Esophagus muscularis mucosa (tissue), 4 donors: ENCODE measurements around the gene CCR6. TPM values are rescaled to one million over a fixed set of nuclear protein-coding genes. Genes with fewer than 3 reads are reported as not detected.

Source experiments
- DNase-seq: peaks from one replicate; pipeline ENCODE4 v3.0.0-alpha.2; 2017; ENCODE audit errors: extremely low spot score
- H3K27ac ChIP-seq, 4 donors: fragments of 200-600 bp; sonication (generic); replicated peaks in 1 of 4; 1 replicate in 3 of 4; 2 replicates in 1 of 4; pipeline ENCODE4 v1.5.1; 2016 to 2019; ENCODE audit warnings: mild to moderate bottlenecking in 1 of 4
- H3K27me3 ChIP-seq, 4 donors: fragments of 200-600 bp; sonication (generic); one replicate each; pipeline versions ENCODE4 v1.5.1 to v1.6.0; 2016 to 2019
- H3K36me3 ChIP-seq, 4 donors: fragments of 200-600 bp; sonication (generic); one replicate each; pipeline ENCODE4 v1.5.1; 2016 to 2019
- H3K4me1 ChIP-seq, 4 donors: fragments of 200-600 bp; sonication (generic); one replicate each; pipeline ENCODE4 v1.5.1; 2016 to 2019
- H3K4me3 ChIP-seq, 4 donors: fragments of 200-600 bp; sonication (generic); 1 replicate in 2 of 4; 2 replicates in 2 of 4; pipeline ENCODE4 v1.5.1; 2016 to 2019; ENCODE audit warnings: mild to moderate bottlenecking in 4 of 4, moderate library complexity in 1 of 4
- H3K9me3 ChIP-seq, 4 donors: fragments of 200-600 bp; sonication (generic); 1 replicate in 3 of 4; 2 replicates in 1 of 4; pipeline ENCODE4 v1.5.1; 2016 to 2019
- EP300 ChIP-seq: sonication (generic); formaldehyde crosslinking; IDR thresholded peaks from one replicate; pipeline ENCODE4 v1.6.1; 2017; ENCODE audit warnings: antibody characterized with exemption
- POLR2A ChIP-seq: fragments of 450-650 bp; IDR thresholded peaks from one replicate; pipeline ENCODE4 v1.6.1; 2017; ENCODE audit warnings: antibody characterized with exemption, moderate library complexity, mild to moderate bottlenecking, low read depth
- POLR2AphosphoS5 ChIP-seq, 2 donors: sonication (generic); formaldehyde crosslinking; IDR thresholded peaks; one replicate each; pipeline ENCODE4 v1.6.1; 2017; ENCODE audit warnings: antibody characterized with exemption in 2 of 2
- WGBS: methylation state at CpG from one replicate; pipeline ENCODE4 v1.1.5; 2018; 5-methylcytosine and 5-hydroxymethylcytosine counted together
- intact Hi-C: fragments of 100-400 bp; cut with DNase I; formaldehyde crosslinking; loops from one replicate; pipeline ENCODE4 v1.15.1; 2023
- total RNA-seq, 4 donors: library from RNA; depleted of rRNA; stranded (reverse); fragments of >200 nt; gene quantifications; one replicate each; pipeline versions ENCODE4 v1.1.0 to v1.2.1, GENCODE V29; 2016
- TF ChIP-seq, protein P1 (sequence below), 3 experiments: fragments of 200-600 bp in 2 of 3; fragments of 450-650 bp in 1 of 3; sonication (generic) in 2 of 3; IDR thresholded peaks; one replicate each; pipeline ENCODE4 v1.5.1; 2017 to 2019; ENCODE audit warnings: antibody characterized with exemption in 3 of 3, mild to moderate bottlenecking in 2 of 3, moderate library complexity in 1 of 3

Gene CCR6
- not detected for total RNA-seq

DNA sequence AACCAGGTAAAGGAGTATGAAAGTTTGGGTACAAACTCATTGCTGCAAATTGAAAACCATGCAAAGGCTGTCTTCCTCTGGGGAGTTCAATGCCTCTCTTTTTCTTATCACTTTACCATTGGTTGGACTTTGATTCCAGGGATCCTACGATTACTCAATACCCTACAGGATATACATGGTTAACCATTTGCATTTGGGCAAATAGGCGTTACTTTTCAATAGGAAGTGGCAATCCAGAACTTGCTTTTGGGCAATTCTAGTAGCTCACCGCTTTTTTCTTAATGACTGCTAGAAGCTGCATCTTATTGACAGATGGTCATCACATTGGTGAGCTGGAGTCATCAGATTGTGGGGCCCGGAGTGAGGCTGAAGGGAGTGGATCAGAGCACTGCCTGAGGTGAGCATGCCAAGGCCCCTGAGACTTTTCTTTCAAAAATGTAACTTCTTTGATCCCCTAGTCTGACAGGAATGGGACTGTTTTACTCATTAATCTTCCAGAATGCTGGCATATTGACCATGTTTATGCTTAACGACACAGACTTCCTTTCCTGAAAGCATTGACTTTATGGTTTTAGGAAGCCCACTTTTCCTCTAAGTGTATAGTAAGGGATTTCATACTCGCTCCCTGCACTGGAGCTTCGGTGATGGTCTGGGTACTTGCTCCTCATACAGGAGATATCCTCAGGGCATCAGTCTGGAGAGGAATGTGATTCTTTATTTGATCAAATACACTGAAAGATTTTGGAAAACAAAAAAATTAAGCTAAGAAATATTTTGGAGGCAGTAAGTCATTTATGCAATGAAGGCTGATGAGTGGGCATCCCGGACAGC lies at the start of gene CCR6:
CCR6 (plus strand) TSS at position 270 of the 831 bp plus-strand sequence. CDS start 13,039 bp downstream, outside the sequence.
- DNase-seq, result no peak
- no peak within 1 kb of the TSS for H3K27ac ChIP-seq
- no peak for TF ChIP-seq EP300
- TF ChIP-seq POLR2A, result no peak
- H3K9me3 ChIP-seq, result no peaks in the 10 kb centered on the region
- WGBS, result 77% methylated on average over 8 of the region's 8 CpGs
- H3K4me3 ChIP-seq, result no peak within 1 kb of the TSS
- H3K36me3 ChIP-seq, result no peaks in the 10 kb centered on the region
- H3K4me1 ChIP-seq, result peaks cover 0 to 26% (median 12%) of the 10 kb centered on the region in 4 donors
- intact Hi-C loops, result no loop called here
- no peaks in the 10 kb centered on the region for H3K27me3 ChIP-seq

DNA sequence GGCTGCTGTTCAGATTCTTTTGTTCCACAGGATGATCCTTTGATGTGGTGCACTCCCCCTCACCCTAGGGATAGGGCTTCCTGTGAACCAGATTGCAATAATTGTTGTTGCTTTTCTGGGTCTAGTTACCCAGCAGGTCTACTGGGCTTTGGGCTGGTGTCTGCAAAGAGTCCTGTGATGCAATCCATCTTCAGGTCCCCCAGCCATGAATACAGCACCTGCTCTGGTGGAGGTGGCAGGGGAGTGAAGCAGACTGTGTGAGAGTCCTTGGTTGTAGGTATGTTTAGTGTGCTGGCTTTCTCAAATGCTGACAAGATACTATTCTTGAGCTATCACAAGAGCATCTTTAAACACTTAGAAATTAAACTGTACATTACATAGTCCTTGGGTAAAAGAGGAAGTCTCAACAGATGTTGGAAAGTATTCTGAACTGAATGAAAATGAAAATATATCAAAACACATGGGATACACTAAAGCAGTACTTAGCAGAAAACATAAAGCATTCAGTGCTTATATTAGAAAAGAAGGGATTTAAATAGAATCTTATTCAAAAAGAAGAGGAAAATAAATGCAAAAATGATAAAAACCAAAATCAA lies 49.1 kb upstream of the CCR6 start:
- Histone ChIP-seq H3K27me3 (no peaks in the 10 kb centered on the region), H3K9me3 (peaks cover 0 to 4% (median 0%) of the 10 kb centered on the region in 4 donors), H3K4me1 (no peaks in the 10 kb centered on the region), H3K4me3 (no peak overlapping the region), H3K27ac (no peak overlapping the region), H3K36me3 (no peaks in the 10 kb centered on the region)
- TF ChIP-seq POLR2AphosphoS5 (IDR thresholded peaks at IDR 0.05) (no peak), EP300 (no peak), POLR2A (no peak)
- TF ChIP-seq, protein P1, sequence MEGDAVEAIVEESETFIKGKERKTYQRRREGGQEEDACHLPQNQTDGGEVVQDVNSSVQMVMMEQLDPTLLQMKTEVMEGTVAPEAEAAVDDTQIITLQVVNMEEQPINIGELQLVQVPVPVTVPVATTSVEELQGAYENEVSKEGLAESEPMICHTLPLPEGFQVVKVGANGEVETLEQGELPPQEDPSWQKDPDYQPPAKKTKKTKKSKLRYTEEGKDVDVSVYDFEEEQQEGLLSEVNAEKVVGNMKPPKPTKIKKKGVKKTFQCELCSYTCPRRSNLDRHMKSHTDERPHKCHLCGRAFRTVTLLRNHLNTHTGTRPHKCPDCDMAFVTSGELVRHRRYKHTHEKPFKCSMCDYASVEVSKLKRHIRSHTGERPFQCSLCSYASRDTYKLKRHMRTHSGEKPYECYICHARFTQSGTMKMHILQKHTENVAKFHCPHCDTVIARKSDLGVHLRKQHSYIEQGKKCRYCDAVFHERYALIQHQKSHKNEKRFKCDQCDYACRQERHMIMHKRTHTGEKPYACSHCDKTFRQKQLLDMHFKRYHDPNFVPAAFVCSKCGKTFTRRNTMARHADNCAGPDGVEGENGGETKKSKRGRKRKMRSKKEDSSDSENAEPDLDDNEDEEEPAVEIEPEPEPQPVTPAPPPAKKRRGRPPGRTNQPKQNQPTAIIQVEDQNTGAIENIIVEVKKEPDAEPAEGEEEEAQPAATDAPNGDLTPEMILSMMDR (IDR thresholded peaks at IDR 0.05), result no peak
- no peak for DNase-seq
- intact Hi-C loops, result no loop called here

DNA sequence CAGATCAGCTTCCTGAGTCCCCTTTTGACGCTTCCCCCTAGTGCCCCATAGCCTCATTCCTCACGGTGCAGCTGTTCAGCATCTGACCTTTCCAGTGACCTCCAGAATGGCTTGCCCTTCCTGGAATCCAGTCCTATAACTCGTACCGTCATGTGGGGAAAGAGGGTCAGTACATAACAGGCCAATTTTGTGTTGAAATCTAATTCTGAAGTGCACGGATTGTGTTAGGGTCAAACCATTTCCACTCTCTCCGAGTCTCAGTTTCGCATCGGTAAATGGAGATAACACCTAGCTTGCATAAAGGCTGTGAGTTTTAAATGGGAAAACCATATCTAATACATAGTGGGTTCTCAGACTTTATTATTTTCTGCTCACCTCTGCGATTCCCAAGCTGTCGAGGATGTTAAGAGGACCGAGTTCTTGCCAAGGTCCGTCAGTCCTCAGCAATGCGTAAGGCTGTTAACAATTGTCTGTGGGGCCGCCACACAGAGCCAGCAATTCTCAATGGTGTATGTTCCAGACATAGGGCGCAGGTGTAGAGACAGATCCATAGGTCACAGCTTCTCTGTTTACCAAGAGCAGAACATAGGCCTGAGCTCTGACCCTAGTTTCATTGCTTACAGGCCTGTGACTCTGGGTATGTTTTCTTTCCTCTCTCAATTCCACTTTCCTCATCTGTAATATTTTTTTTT lies 45.5 kb upstream of the CCR6 start:
- 68% methylated on average over 15 of the region's 15 CpGs for WGBS
- no peak for DNase-seq
- Histone ChIP-seq H3K4me1 (no peaks in the 10 kb centered on the region), H3K9me3 (peaks cover 0 to 3% (median 0%) of the 10 kb centered on the region in 4 donors), H3K4me3 (no peak overlapping the region), H3K27me3 (no peaks in the 10 kb centered on the region), H3K36me3 (no peaks in the 10 kb centered on the region), H3K27ac (no peak overlapping the region)
- intact Hi-C loops, result no loop called here
- TF ChIP-seq POLR2AphosphoS5 (IDR thresholded peaks at IDR 0.05), result no peak
- no peak for TF ChIP-seq EP300
- TF ChIP-seq, protein P1 (IDR thresholded peaks at IDR 0.05), result no peak
- TF ChIP-seq POLR2A, result no peak

DNA sequence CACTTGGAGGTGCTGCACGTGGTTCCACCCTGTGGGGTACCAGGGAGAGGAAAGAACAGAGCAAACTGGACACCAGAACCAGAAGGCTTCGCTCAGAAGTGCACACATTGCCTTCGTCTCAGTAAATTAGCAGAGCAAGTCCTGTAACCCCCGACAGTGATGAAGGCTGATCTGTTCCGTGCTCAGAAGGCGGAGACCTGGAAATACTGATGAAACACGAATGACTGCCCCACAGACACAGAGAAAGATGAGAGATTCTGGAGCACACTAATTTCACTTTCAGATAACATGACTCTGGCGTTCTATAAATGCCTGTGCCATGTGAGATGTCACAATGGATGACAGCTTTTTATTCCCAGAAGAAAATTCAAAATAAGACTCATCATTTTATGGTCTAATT lies 44.2 kb upstream of the CCR6 start:
- Histone ChIP-seq H3K9me3 (no peaks in the 10 kb centered on the region), H3K27me3 (no peaks in the 10 kb centered on the region), H3K4me3 (no peak overlapping the region), H3K36me3 (no peaks in the 10 kb centered on the region), H3K4me1 (no peaks in the 10 kb centered on the region), H3K27ac (no peak overlapping the region)
- WGBS, result 84% methylated on average over 8 of the region's 8 CpGs
- DNase-seq, result no peak
- intact Hi-C loops, result no loop called here
- TF ChIP-seq, protein P1 (IDR thresholded peaks at IDR 0.05), result no peak
- no peak for TF ChIP-seq EP300
- no peak for TF ChIP-seq POLR2A
- no peak for TF ChIP-seq POLR2AphosphoS5 (IDR thresholded peaks at IDR 0.05)

DNA sequence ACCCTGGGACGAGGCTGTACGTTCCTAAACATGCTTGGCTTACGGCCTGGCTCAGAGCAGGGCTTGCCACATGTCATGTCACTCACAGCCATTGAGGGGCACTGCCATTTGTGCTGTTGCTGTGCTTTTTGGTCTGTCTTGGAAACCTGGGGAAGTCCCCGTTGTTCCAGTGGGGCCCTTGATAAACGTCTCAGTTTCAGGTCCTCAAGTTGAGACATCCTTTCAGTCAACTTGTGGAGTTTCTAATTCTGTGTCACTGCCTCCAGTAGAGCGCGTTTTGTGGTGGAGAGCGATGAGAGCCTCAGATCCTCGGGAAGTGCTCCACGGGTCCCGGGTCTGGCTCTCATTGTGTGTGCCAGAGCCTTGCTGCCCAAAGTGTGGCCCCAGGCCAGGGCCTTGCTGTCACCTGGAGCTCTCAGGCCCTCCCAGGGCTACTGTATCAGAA lies 43.0 kb upstream of the CCR6 start:
- H3K27me3 ChIP-seq, result no peaks in the 10 kb centered on the region
- 85% methylated on average over 8 of the region's 11 CpGs for WGBS
- TF ChIP-seq POLR2A, result no peak
- H3K4me1 ChIP-seq, result no peaks in the 10 kb centered on the region
- no peak overlapping the region for H3K4me3 ChIP-seq
- H3K36me3 ChIP-seq, result no peaks in the 10 kb centered on the region
- intact Hi-C loops, result no loop called here
- H3K9me3 ChIP-seq, result no peaks in the 10 kb centered on the region
- no peak overlapping the region for H3K27ac ChIP-seq
- DNase-seq, result no peak
